GM18519 (cell line): ENCODE measurements around the gene EXOC3.

Experiments
- ATAC-seq: cut with Tn5 transposase; IDR thresholded peaks from one replicate; pipeline ENCODE4 v1.9.1; 2021; ENCODE audit warnings: mild to moderate bottlenecking, moderate library complexity; ENCODE audit not compliant: unreplicated experiment, low FRiP score

EXOC3 gene

DNA sequence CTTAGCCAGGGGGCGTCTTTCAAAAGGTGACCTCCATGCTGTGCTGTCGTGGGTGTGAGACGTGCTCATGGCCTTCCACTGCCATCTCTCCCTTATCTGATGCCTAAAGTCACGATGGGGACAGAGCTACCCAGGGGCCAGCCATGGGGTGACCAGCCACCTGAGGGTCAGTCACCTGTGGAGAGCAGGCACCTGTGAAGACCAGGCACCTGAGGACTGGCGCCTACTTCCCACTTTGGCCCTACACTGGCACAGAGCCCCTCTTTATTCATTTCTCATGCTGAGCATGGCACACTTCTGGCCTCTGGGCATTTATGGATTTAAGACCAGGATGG lies 6.4 kb upstream of the EXOC3 start:
- no peak for ATAC-seq

- ATAC-seq: no peak
Observed at GRCh38 chr5:437281-437771, 5.7 kb upstream of the EXOC3 start.

DNA sequence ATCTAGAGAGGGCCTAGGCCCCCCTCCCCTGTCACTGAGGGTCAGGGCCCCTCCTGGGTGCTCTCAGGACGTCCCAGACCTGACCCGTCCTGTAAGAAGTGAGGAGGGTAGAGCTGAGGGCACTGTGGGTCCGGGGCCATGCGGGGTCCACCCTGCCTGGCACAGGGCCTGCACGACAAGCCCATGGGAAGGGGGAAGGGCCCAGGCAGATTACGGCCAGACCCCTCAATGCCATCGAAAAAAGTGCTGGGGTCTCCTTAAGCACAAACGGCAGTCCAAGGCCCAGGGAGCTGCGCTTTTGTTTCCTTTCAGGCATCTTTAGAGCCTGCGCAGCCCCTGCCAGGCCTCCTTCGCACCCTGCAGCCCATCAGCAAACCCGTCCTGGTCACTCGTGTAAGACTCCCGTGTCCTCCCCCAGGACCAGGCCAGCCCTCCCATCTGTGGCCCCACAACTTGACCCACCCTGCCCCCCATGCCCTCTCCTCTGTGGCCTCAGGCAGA lies 4.4 kb upstream of the EXOC3 start:
- ATAC-seq: no peak

- ATAC-seq: no peak
Observed at GRCh38 chr5:439181-439580, 3.8 kb upstream of the EXOC3 start.

DNA sequence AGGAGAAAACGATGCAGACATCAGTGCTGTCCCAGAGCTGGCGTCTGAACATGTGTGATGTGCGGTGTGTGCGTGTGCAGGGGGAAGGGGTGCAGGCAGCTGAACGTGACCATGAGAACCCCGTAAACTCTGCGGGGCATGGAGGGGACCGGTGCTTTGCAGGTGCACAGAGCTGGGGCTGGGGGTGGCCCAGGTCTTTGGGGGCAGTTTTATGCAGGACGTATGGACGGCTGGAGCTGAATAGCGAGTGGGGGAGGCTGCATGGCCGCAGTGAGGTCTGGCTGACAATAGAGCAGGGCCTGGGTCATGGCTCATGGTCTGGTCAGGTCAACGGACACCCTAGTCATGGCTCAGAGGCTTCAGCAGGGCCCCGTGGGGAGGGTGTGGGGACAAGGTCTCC lies 3.3 kb upstream of the EXOC3 start:
- no peak for ATAC-seq

DNA sequence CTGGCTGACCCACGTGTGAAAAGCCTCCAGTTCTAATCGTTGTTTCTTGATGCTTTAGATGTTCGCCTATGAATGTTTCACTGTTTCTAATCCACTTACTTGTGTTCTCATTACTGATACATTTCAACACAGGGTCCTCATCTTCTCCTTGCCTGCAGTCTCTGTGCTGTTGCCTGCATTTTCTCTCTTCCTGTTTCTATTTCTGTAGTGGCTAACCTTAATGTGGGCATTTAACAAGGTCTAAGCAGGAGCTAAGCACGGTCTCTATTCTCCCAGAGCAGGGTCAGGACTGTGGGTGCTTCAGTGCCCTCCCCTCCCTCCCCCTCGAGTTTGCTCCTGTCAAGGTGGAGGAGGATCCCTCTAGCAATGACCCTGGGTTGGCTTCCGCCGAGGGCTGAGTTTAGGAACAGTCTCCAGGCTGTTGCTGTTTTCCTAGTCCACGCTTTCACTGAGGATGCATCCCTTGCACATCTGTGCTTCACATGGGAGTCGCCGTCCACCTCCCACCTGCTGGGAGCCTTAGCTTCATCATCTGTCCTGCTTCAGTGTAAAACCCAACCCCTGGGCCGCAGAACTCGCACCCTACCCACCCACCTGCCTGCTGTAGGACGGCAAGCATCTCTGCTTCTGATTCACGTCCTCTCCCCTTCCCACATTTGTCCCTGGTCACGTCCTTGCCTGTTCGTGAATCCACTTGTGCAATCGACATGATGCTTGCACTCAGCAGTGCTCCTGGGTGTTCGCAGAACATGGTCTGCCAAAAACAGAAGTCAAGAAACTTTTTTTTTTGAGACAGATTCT lies 2.4 kb upstream of the EXOC3 start:
- ATAC-seq: no peak

DNA sequence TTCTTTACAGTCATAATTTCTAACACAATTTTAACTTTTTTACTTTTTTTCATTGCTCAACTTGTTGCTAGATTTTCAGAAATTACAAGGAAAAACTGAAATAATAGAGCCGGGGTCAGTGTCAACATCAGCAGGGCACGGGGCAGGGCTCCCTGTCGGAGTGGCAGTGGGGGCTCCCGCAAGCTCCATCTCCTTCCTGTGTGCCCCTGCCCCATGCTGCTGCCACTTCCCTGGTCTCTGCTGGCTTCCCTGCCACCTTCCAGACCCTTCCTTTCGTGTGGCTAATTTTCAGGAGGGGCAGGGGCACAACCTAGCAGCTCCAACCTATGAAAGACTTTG lies 1.0 kb upstream of the EXOC3 start:
- no peak for ATAC-seq

GRCh38 chr5:443239-444151 lies 519 bp downstream of the EXOC3 start:
- ATAC-seq: no peak

DNA sequence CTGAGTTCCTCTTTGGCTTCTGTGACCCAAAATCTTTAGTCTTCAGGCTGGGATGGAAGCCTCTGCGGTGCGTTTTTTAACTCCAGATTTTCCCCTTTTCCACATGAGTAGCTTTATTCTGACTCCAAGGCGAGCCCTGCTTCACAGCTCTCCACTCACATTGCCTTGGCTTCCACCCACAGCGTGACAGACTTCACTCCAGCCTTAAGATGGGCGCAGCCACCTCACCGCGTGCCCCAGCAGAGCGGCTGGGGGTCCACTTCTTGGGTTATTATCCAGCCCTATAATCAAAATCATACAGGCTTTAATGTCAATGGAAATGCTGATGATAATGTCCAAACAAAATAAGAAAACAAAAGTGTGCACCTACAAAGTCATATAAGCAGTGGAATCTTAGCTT lies 1.2 kb downstream of the EXOC3 start:
- no peak for ATAC-seq

- ATAC-seq: no peak
Observed at GRCh38 chr5:445591-445990, 2.6 kb downstream of the EXOC3 start.

GRCh38 chr5:446066-446882 lies 3.3 kb downstream of the EXOC3 start:
- ATAC-seq: no peak

DNA sequence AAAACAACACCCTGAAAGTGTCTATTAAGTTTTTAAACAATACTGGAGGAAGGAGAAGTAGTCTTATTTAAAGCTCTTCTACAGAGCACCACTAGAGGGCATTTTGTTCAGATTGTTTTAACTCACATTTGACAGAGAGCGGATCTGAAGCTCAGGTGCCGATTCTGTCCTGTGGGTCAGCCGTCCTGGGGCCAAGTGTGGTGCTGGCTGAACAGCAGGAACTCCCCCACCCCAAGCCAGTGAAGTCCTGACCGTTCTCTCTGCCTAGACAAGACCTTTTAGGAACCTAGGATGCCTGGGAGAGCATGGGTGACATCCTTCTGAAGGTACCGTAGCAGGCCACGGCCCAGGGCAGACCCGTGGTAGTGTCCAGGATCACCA lies 3.9 kb downstream of the EXOC3 start:
- ATAC-seq: no peak

- no peak for ATAC-seq
Observed at GRCh38 chr5:447501-447900, 4.5 kb downstream of the EXOC3 start.

GRCh38 chr5:448061-448765 lies 5.2 kb downstream of the EXOC3 start:
- ATAC-seq: no peak

- ATAC-seq: no peak
Observed at GRCh38 chr5:448766-449090, 5.8 kb downstream of the EXOC3 start.

- no peak for ATAC-seq
Observed at GRCh38 chr5:449151-449550, 6.2 kb downstream of the EXOC3 start.

GRCh38 chr5:451587-452458 lies 8.8 kb downstream of the EXOC3 start:
- ATAC-seq: no peak

- ATAC-seq: no peak
Observed at GRCh38 chr5:452978-453710, 10.2 kb downstream of the EXOC3 start.
